SU-DHL-6 (cell line): Measurements from ENCODE around the gene ZMYM4.

ENCODE experiments used
- H2AFZ ChIP-seq: fragments of 200-600 bp; sonication (generic); 2 replicates; pipeline ENCODE4 v1.6.1; 2014; ENCODE audit warnings: low read depth, mild to moderate bottlenecking, moderate library complexity, mixed read lengths, antibody characterized with exemption, low read length; ENCODE audit not compliant: severe bottlenecking
- H3F3A ChIP-seq: fragments of 200-600 bp; shearing (Covaris generic); 2 replicates; pipeline ENCODE4 v1.6.0; 2016; ENCODE audit warnings: antibody characterized with exemption, mild to moderate bottlenecking; ENCODE audit not compliant: insufficient read depth
- H3K27ac ChIP-seq: fragments of 200-600 bp; sonication (generic); 2 replicates; pipeline ENCODE4 v1.5.1; 2016; ENCODE audit warnings: low read depth, mild to moderate bottlenecking, low read length, moderate library complexity, mixed read lengths
- H3K27me3 ChIP-seq: fragments of 200-600 bp; sonication (generic), shearing (Covaris generic); 2 replicates; pipeline ENCODE4 v1.6.0; 2014; ENCODE audit warnings: mild to moderate bottlenecking, low read length
- H3K36me3 ChIP-seq: fragments of 200-600 bp; sonication (generic); 2 replicates; pipeline ENCODE4 v1.6.1; 2014; ENCODE audit warnings: mild to moderate bottlenecking, low read length, mixed read lengths
- H3K4me2 ChIP-seq: fragments of 300-600, 200-600 bp; shearing (Covaris generic), sonication (generic); 2 replicates; pipeline ENCODE4 v1.6.0; 2014; ENCODE audit warnings: low read length, low read depth, mild to moderate bottlenecking; ENCODE audit not compliant: poor library complexity, severe bottlenecking
- H3K4me3 ChIP-seq: fragments of 200-600 bp; sonication (generic); 2 replicates; pipeline ENCODE4 v1.5.1; 2014; ENCODE audit warnings: antibody characterized with exemption, low read length, mild to moderate bottlenecking, mixed read lengths; ENCODE audit not compliant: insufficient read depth, poor library complexity, severe bottlenecking
- H3K79me2 ChIP-seq: fragments of 200-600 bp; sonication (generic); 2 replicates; pipeline ENCODE4 v1.6.1; 2014; ENCODE audit warnings: mild to moderate bottlenecking, low read length, moderate library complexity; ENCODE audit not compliant: insufficient read depth
- H3K9ac ChIP-seq: fragments of 200-600 bp; sonication (generic); 2 replicates; pipeline ENCODE4 v1.7.0; 2014; ENCODE audit warnings: mild to moderate bottlenecking, low read length
- H3K9me2 ChIP-seq: fragments of 200-600 bp; sonication (generic); replicated peaks from 2 replicates; pipeline ENCODE4 v1.6.1; 2014; ENCODE audit warnings: low read length; ENCODE audit not compliant: insufficient read depth
- H3K9me3 ChIP-seq: fragments of 200-600 bp; sonication (generic); 2 replicates; pipeline ENCODE4 v1.6.1; 2014; ENCODE audit warnings: low read length, mixed read lengths; ENCODE audit not compliant: insufficient read depth
- H4K20me1 ChIP-seq: fragments of 200-600 bp; sonication (generic); 2 replicates; pipeline ENCODE4 v1.6.1; 2014; ENCODE audit warnings: low read depth, mild to moderate bottlenecking, antibody characterized with exemption, low read length, moderate library complexity, mixed read lengths
- EZH2phosphoT487 ChIP-seq: fragments of 200-600 bp; sonication (generic), shearing (Covaris generic); conservative IDR thresholded peaks from 2 replicates; pipeline ENCODE4 v1.6.1; 2018; ENCODE audit warnings: mild to moderate bottlenecking, antibody characterized with exemption, low read length, moderate library complexity, mixed read lengths
- TF ChIP-seq, protein P1 (sequence below): fragments of 200-600 bp; sonication (generic); IDR thresholded peaks from one replicate; pipeline ENCODE4 v1.5.1; 2017; ENCODE audit warnings: antibody characterized with exemption, mild to moderate bottlenecking, low read length, moderate library complexity; ENCODE audit not compliant: insufficient read depth, poor library complexity, severe bottlenecking

Gene ZMYM4

DNA sequence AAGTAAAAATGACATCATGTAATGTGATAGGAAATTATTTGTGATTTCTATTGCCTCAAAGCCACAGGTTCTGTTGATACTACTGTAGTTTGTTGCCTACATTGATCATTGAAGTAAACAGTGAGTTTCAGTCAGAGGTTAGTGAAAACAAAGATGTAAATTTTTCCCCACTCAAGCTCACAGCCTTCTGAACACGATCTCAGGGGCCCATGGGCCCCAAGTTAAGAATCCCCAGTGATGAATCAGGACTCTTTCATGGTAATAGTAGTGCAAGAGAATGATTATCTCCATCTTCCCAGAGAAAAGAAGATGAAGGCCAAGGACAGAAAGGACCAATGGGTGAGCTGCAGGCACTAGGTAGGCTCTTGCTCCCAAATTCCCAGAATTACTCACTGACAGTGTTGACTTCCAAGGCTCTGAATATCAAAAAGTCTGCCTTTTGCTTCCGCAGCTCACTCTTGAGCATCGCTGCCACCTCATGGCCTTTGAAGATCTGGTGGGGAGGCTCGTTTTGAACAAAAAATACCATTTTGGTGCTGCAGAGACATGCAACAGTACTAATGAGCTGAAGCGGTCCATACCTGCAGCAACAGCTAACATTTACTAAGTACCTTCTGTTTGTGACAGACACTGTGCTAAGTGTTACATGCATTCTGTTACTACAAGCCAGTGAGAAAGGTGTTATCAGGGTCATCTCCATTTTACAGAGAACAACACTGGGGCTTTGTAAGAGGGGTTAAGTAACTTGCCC lies 175.4 kb downstream of the ZMYM4 start:
- Histone ChIP-seq H3K27ac (no peak overlapping the region), H3K36me3 (no peaks in the 10 kb centered on the region)

DNA sequence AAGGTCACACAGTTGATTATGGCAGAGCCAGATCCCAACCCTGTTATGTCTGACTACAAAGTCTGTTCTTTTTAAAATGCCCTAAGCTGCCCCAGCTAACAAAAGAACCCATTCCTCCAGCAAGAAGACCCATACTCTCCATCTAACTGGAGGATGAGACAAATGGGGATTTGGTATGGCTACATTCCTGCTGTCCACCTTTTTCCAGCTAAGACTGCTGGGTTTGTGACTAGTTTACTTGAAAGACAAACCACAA lies 175.9 kb downstream of the ZMYM4 start:
- Histone ChIP-seq H3K4me3 (no peak overlapping the region), H4K20me1 (no peaks in the 10 kb centered on the region), H3K36me3 (no peaks in the 10 kb centered on the region), H3K79me2 (no peaks in the 10 kb centered on the region), H2AFZ (no peak overlapping the region), H3K27me3 (no peaks in the 10 kb centered on the region), H3K27ac (no peak overlapping the region), H3K4me2 (no peak overlapping the region), H3K9ac (no peak overlapping the region), H3K9me3 (no peaks in the 10 kb centered on the region), H3K9me2 (no peaks in the 10 kb centered on the region), H3F3A (no peaks in the 10 kb centered on the region)
- TF ChIP-seq EZH2phosphoT487: no peak
- TF ChIP-seq, protein P1, sequence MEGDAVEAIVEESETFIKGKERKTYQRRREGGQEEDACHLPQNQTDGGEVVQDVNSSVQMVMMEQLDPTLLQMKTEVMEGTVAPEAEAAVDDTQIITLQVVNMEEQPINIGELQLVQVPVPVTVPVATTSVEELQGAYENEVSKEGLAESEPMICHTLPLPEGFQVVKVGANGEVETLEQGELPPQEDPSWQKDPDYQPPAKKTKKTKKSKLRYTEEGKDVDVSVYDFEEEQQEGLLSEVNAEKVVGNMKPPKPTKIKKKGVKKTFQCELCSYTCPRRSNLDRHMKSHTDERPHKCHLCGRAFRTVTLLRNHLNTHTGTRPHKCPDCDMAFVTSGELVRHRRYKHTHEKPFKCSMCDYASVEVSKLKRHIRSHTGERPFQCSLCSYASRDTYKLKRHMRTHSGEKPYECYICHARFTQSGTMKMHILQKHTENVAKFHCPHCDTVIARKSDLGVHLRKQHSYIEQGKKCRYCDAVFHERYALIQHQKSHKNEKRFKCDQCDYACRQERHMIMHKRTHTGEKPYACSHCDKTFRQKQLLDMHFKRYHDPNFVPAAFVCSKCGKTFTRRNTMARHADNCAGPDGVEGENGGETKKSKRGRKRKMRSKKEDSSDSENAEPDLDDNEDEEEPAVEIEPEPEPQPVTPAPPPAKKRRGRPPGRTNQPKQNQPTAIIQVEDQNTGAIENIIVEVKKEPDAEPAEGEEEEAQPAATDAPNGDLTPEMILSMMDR: no peak

More for the DNA sequence above, 175.4 kb downstream of the ZMYM4 start:
- no peaks in the 10 kb centered on the region for H3K79me2 ChIP-seq
- no peaks in the 10 kb centered on the region for H3K27me3 ChIP-seq
- no peak overlapping the region for H3K4me2 ChIP-seq
- no peak for TF ChIP-seq EZH2phosphoT487
- TF ChIP-seq, protein P1: no peak
- H3K4me3 ChIP-seq: no peak overlapping the region
- no peak overlapping the region for H3K9ac ChIP-seq
- no peaks in the 10 kb centered on the region for H3F3A ChIP-seq
- H3K9me3 ChIP-seq: no peaks in the 10 kb centered on the region
- H3K9me2 ChIP-seq: no peaks in the 10 kb centered on the region
- H4K20me1 ChIP-seq: no peaks in the 10 kb centered on the region
- H2AFZ ChIP-seq: no peak overlapping the region

DNA sequence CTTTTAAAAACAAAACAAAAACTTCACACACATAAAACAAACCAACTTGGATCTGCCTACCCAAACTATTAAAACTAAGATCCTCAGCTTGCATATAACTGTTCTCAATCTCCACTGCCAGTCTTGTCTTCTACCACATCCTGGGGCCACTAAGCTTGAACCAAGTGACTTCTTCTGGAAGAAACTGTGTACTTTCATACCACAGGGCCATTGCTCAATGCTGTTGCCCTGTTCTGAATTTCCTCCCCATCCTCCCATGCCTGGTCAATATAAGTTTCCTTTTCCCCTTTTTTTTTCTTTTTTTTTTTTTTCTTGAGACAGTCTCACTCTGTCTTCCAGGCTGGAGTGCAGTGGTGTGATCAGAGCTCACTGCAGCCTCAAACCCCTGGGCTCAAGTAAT lies 178.8 kb downstream of the ZMYM4 start:
- no peak overlapping the region for H3K4me2 ChIP-seq
- H3K27ac ChIP-seq: no peak overlapping the region
- H2AFZ ChIP-seq: no peak overlapping the region
- no peaks in the 10 kb centered on the region for H3F3A ChIP-seq
- H3K9me2 ChIP-seq: no peaks in the 10 kb centered on the region
- no peaks in the 10 kb centered on the region for H3K36me3 ChIP-seq
- H3K27me3 ChIP-seq: no peaks in the 10 kb centered on the region
- no peak overlapping the region for H3K9ac ChIP-seq
- no peaks in the 10 kb centered on the region for H4K20me1 ChIP-seq
- H3K4me3 ChIP-seq: no peak overlapping the region
- H3K9me3 ChIP-seq: no peaks in the 10 kb centered on the region
- TF ChIP-seq EZH2phosphoT487: no peak
- TF ChIP-seq, protein P1: no peak
- H3K79me2 ChIP-seq: no peaks in the 10 kb centered on the region
